HUES6 (cell line): Measurements from ENCODE around the gene PCDHA1.
"Not testable (repeated sequence)": the region's sequence is repeated elsewhere in the genome, so short reads cannot be mapped to it uniquely, and the experiment has no call there.

Source experiments
- H3K27ac ChIP-seq: 2 replicates; pipeline ENCODE4 v1.7.0; 2013; ENCODE audit warnings: low read depth, mild to moderate bottlenecking, low read length, inconsistent platforms
- H3K27me3 ChIP-seq: 2 replicates; pipeline ENCODE4 v1.6.1; 2013; ENCODE audit warnings: low read length; ENCODE audit not compliant: control insufficient read depth, insufficient read depth
- H3K36me3 ChIP-seq: 2 replicates; pipeline ENCODE4 v1.6.1; 2013; ENCODE audit warnings: low read length; ENCODE audit not compliant: control insufficient read depth, insufficient read depth
- H3K4me1 ChIP-seq: 2 replicates; pipeline ENCODE4 v1.6.1; 2013; ENCODE audit warnings: low read length; ENCODE audit not compliant: control insufficient read depth, insufficient read depth
- H3K4me3 ChIP-seq: 2 replicates; pipeline ENCODE4 v1.5.1; 2013; ENCODE audit warnings: low read depth, low read length
- H3K9ac ChIP-seq: one replicate; pipeline ENCODE4 v1.6.1; 2013; ENCODE audit warnings: mild to moderate bottlenecking, low read length
- H3K9me3 ChIP-seq: 2 replicates; pipeline ENCODE4 v1.6.1; 2013; ENCODE audit warnings: low read depth, low read length; ENCODE audit not compliant: control insufficient read depth, insufficient read depth

Gene PCDHA1

GRCh38 chr5:140794595-140795258 is 8.8 kb downstream of the PCDHA1 start, which contains the start of gene PCDHA2:
Gene PCDHA2 (plus strand): TSS chr5:140794852.
- Histone ChIP-seq H3K4me1 (no peaks in the 10 kb centered on the region), H3K27ac (no peak within 1 kb of the TSS), H3K9me3 (peaks cover 20% of the 10 kb centered on the region), H3K9ac (peak within 1 kb of the TSS; percentile 40), H3K4me3 (peak within 1 kb of the TSS; percentile 71), H3K27me3 (no peaks in the 10 kb centered on the region), H3K36me3 (peaks cover 4% of the 10 kb centered on the region; the same call in 1 of the 2 replicates)

- H3K27me3 ChIP-seq = no peaks in the 10 kb centered on the region
- H3K4me3 ChIP-seq = peak overlapping the region; percentile 71
- peaks cover 20% of the 10 kb centered on the region for H3K9me3 ChIP-seq
- no peaks in the 10 kb centered on the region for H3K4me1 ChIP-seq
- no peak overlapping the region for H3K27ac ChIP-seq
- peaks cover 4% of the 10 kb centered on the region; the same call in 1 of the 2 replicates for H3K36me3 ChIP-seq
- peak overlapping the region; percentile 40 for H3K9ac ChIP-seq
Measured at GRCh38 chr5:140795259-140795641, 9.3 kb downstream of the PCDHA1 start.

- H3K27me3 ChIP-seq, H3K9ac ChIP-seq, H3K4me3 ChIP-seq, H3K4me1 ChIP-seq, H3K36me3 ChIP-seq, H3K27ac ChIP-seq: not testable (repeated sequence)
- H3K9me3 ChIP-seq = peaks cover 18% of the 10 kb centered on the region
Measured at GRCh38 chr5:140796072-140796717, 10.3 kb downstream of the PCDHA1 start.

GRCh38 chr5:140796718-140797095 is 10.8 kb downstream of the PCDHA1 start:
- H3K4me3 ChIP-seq = no peak overlapping the region
- no peak overlapping the region for H3K9ac ChIP-seq
- peaks cover 19% of the 10 kb centered on the region for H3K9me3 ChIP-seq
- H3K27me3 ChIP-seq = no peaks in the 10 kb centered on the region
- no peak overlapping the region for H3K27ac ChIP-seq
- H3K36me3 ChIP-seq = peaks cover 4% of the 10 kb centered on the region; the same call in 1 of the 2 replicates
- H3K4me1 ChIP-seq = no peaks in the 10 kb centered on the region

- Histone ChIP-seq H3K36me3 (peaks cover 6% of the 10 kb centered on the region; the same call in 1 of the 2 replicates), H3K27ac (no peak within 1 kb of the TSS), H3K9ac (no peak within 1 kb of the TSS), H3K27me3 (no peaks in the 10 kb centered on the region), H3K4me1 (no peaks in the 10 kb centered on the region), H3K4me3 (peak within 1 kb of the TSS; percentile 27; the same call in 1 of the 2 replicates), H3K9me3 (peaks cover 27% of the 10 kb centered on the region)
Measured at GRCh38 chr5:140800816-140801493, 15.0 kb downstream of the PCDHA1 start, which contains the start of gene PCDHA3. Gene PCDHA3 (plus strand): TSS chr5:140801057.

GRCh38 chr5:140801494-140801841 is 15.5 kb downstream of the PCDHA1 start:
- H3K9me3 ChIP-seq = peaks cover 23% of the 10 kb centered on the region
- peaks cover 6% of the 10 kb centered on the region; the same call in 1 of the 2 replicates for H3K36me3 ChIP-seq
- peak overlapping the region; percentile 27; the same call in 1 of the 2 replicates for H3K4me3 ChIP-seq
- H3K4me1 ChIP-seq = no peaks in the 10 kb centered on the region
- H3K27ac ChIP-seq = no peak overlapping the region
- no peak overlapping the region for H3K9ac ChIP-seq
- H3K27me3 ChIP-seq = no peaks in the 10 kb centered on the region

- peaks cover 18% of the 10 kb centered on the region for H3K9me3 ChIP-seq
- H3K4me1 ChIP-seq, H3K27ac ChIP-seq, H3K9ac ChIP-seq, H3K36me3 ChIP-seq, H3K4me3 ChIP-seq, H3K27me3 ChIP-seq: not testable (repeated sequence)
Measured at GRCh38 chr5:140802381-140802780, 16.4 kb downstream of the PCDHA1 start.

- H3K9me3 ChIP-seq = peaks cover 18% of the 10 kb centered on the region
- no peaks in the 10 kb centered on the region for H3K27me3 ChIP-seq
- no peak overlapping the region for H3K4me3 ChIP-seq
- H3K27ac ChIP-seq = no peak overlapping the region
- H3K36me3 ChIP-seq = peaks cover 3% of the 10 kb centered on the region; the same call in 1 of the 2 replicates
- no peaks in the 10 kb centered on the region for H3K4me1 ChIP-seq
- H3K9ac ChIP-seq = no peak overlapping the region
Measured at GRCh38 chr5:140802781-140803271, 16.9 kb downstream of the PCDHA1 start.

- Histone ChIP-seq H3K9me3 (peaks cover 16% of the 10 kb centered on the region; the same call in 1 of the 2 replicates), H3K36me3 (peaks cover 1% of the 10 kb centered on the region; the same call in 1 of the 2 replicates), H3K9ac (peak within 1 kb of the TSS; percentile 72), H3K4me3 (peak within 1 kb of the TSS; percentile 76), H3K27me3 (no peaks in the 10 kb centered on the region), H3K27ac (no peak within 1 kb of the TSS), H3K4me1 (no peaks in the 10 kb centered on the region)
Measured at GRCh38 chr5:140806834-140807775, 21.2 kb downstream of the PCDHA1 start, which contains the start of gene PCDHA4. Gene PCDHA4 (plus strand): TSS chr5:140807068.

GRCh38 chr5:140808241-140808888 is 22.4 kb downstream of the PCDHA1 start:
- H3K4me1 ChIP-seq, H3K27ac ChIP-seq, H3K27me3 ChIP-seq, H3K9ac ChIP-seq, H3K9me3 ChIP-seq, H3K36me3 ChIP-seq, H3K4me3 ChIP-seq: not testable (repeated sequence)
